ENCODE results near the gene CAMK2B. TPM values are rescaled to one million over a fixed set of nuclear protein-coding genes. Genes with fewer than 3 reads are reported as not detected.

Gene CAMK2B
- total and polyA plus RNA-seq, 8 donors = 0.17 to 1.1 (median 0.53) TPM

DNA sequence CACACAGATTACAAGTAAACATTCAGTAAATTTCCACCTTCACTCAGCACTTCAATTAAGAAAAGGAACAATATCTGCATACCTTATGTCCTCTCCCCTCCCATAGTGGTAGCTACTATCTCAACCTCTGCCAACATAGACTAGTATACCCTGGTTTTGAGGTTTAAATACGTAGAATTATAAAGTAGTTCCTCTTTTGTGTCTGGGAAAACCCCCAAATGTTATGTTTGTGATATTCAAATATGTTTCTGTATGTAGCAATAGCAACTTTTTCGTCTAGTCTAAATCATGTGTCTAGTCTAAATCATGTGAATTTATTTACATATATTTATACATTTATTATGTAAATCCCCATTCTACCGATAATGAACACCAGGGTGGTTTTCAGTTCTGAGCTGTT lies 13.2 kb upstream of the CAMK2B start:
- H3K36me3 ChIP-seq = no peaks in the 10 kb centered on the region
- no peaks in the 10 kb centered on the region for H3K4me1 ChIP-seq
- intact Hi-C loops (cut with DNase I) = no loop called here
- H3K27me3 ChIP-seq = no peaks in the 10 kb centered on the region
- no peak for ATAC-seq
- no peak for DNase-seq
- H3K27ac ChIP-seq = no peak overlapping the region
- no peak overlapping the region for H3K4me3 ChIP-seq
- TF ChIP-seq CTCF (IDR thresholded peaks at IDR 0.05) = no peak
- peaks cover 0 to 12% of the 10 kb centered on the region in 2 donors for H3K9me3 ChIP-seq

- Histone ChIP-seq H3K36me3 (no peaks in the 10 kb centered on the region), H3K4me3 (no peak overlapping the region), H3K27me3 (no peaks in the 10 kb centered on the region), H3K9me3 (peaks cover 0 to 7% of the 10 kb centered on the region in 2 donors), H3K4me1 (no peaks in the 10 kb centered on the region), H3K27ac (no peak overlapping the region)
- TF ChIP-seq CTCF (IDR thresholded peaks at IDR 0.05) = no peak
- no peak for ATAC-seq
- no peak for DNase-seq
- intact Hi-C loops (cut with DNase I) = no loop called here
Observed at GRCh38 chr7:44336491-44336890, 11.1 kb upstream of the CAMK2B start.

DNA sequence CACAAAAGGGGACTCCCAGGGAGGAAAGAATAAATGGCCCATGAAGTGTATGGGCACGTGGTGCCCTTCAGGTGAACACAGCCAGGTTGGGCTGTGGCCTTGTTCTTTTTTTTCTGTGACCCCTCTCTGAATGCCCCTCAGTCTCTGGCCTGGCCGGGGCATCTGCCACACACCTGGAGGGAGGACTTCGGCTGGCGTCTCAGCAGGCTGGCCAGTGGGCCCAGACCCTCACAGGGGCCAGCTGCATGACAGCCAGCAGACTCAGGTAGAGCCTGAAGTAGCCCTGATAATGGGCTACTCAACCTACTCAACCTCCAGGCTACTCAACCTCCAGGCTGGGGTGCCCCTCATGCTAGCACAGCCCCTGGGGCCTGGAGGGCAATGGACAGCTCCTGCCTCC lies 9.8 kb upstream of the CAMK2B start:
- TF ChIP-seq CTCF (IDR thresholded peaks at IDR 0.05) = no peak
- H3K9me3 ChIP-seq = peaks cover 0 to 7% of the 10 kb centered on the region in 2 donors
- no peaks in the 10 kb centered on the region for H3K27me3 ChIP-seq
- H3K36me3 ChIP-seq = no peaks in the 10 kb centered on the region
- no peak overlapping the region for H3K4me3 ChIP-seq
- DNase-seq (no peak), ATAC-seq (no peak)
- H3K27ac ChIP-seq = no peak overlapping the region
- no peaks in the 10 kb centered on the region for H3K4me1 ChIP-seq
- intact Hi-C loops (cut with DNase I) = no loop called here

- H3K27me3 ChIP-seq = no peaks in the 10 kb centered on the region
- H3K4me3 ChIP-seq = no peak overlapping the region
- peak in 1 of 4 donors; percentile 63 for DNase-seq
- no peak overlapping the region for H3K27ac ChIP-seq
- ATAC-seq = no peak
- H3K36me3 ChIP-seq = no peaks in the 10 kb centered on the region
- no peak for TF ChIP-seq CTCF (IDR thresholded peaks at IDR 0.05)
- peaks cover 0 to 7% of the 10 kb centered on the region in 2 donors for H3K9me3 ChIP-seq
- H3K4me1 ChIP-seq = no peaks in the 10 kb centered on the region
- intact Hi-C loops (cut with DNase I) = no loop called here
Observed at GRCh38 chr7:44334734-44335097, 9.3 kb upstream of the CAMK2B start.

GRCh38 chr7:44333911-44334733 lies 8.7 kb upstream of the CAMK2B start:
- ATAC-seq (no peak), DNase-seq (peak in 1 of 4 donors; percentile 43)
- H3K4me1 ChIP-seq = no peaks in the 10 kb centered on the region
- TF ChIP-seq CTCF (IDR thresholded peaks at IDR 0.05) = no peak
- no peak overlapping the region for H3K4me3 ChIP-seq
- no peak overlapping the region for H3K27ac ChIP-seq
- no peaks in the 10 kb centered on the region for H3K27me3 ChIP-seq
- H3K9me3 ChIP-seq = peaks cover 0 to 7% of the 10 kb centered on the region in 2 donors
- no peaks in the 10 kb centered on the region for H3K36me3 ChIP-seq
- intact Hi-C loops (cut with DNase I) = no loop called here

All from left lung (tissue), 10 donors.